A673 (cell line): Measurements from ENCODE around the gene C1orf94. TPM values are rescaled to one million over a fixed set of nuclear protein-coding genes. Genes with fewer than 3 reads are reported as not detected.
"Not testable (repeated sequence)": the region's sequence is repeated elsewhere in the genome, so short reads cannot be mapped to it uniquely, and the experiment has no call there.

Source experiments
- BruUV-seq: library from RNA; stranded (reverse); fragments of 400-500 nt; replicated peaks from 2 replicates; lab custom pipeline; 2021; lab: Mats Ljungman, UMichigan
- CTCF ChIA-PET: fragments of 300-600 bp; sonication (Branson Sonifier 250); formaldehyde crosslinking; loops from one replicate; lab custom pipeline; 2022; ENCODE audit warnings: antibody characterized with exemption; lab: Charles Lee
- POLR2A ChIA-PET: fragments of 300-600 bp; sonication (Branson Sonifier 250); formaldehyde crosslinking; loops from one replicate; lab custom pipeline; 2022; ENCODE audit warnings: antibody characterized with exemption; ENCODE audit not compliant: low non-redundant PET; lab: Charles Lee
- DNase-seq: peaks from one replicate; pipeline ENCODE4 v3.0.0-alpha.2; 2015; ENCODE audit warnings: low spot score
- H3K27ac ChIP-seq: fragments of 200-600 bp; sonication (generic); 2 replicates; pipeline ENCODE4 v1.5.1; 2016; ENCODE audit warnings: mixed run types, low read depth, mild to moderate bottlenecking, mixed read lengths, antibody characterized with exemption, low read length; ENCODE audit not compliant: poor library complexity, severe bottlenecking
- H3K27me3 ChIP-seq: fragments of 200-600 bp; sonication (generic); replicated peaks from 2 replicates; pipeline ENCODE4 v1.6.1; 2017; ENCODE audit warnings: mixed run types, low read depth, mild to moderate bottlenecking, mixed read lengths, antibody characterized with exemption, low read length; ENCODE audit not compliant: insufficient read depth, poor library complexity
- H3K36me3 ChIP-seq: fragments of 200-600 bp; sonication (generic); 2 replicates; pipeline ENCODE4 v1.6.1; 2016; ENCODE audit warnings: mixed run types, mild to moderate bottlenecking, mixed read lengths, antibody characterized with exemption, low read length; ENCODE audit not compliant: insufficient read depth, poor library complexity, severe bottlenecking
- H3K4me1 ChIP-seq: fragments of 200-600 bp; sonication (generic); 2 replicates; pipeline ENCODE4 v1.6.1; 2017; ENCODE audit warnings: mixed run types, mild to moderate bottlenecking, mixed read lengths, antibody characterized with exemption, low read length; ENCODE audit not compliant: insufficient read depth, poor library complexity, severe bottlenecking
- H3K4me3 ChIP-seq: fragments of 200-600 bp; sonication (generic); 2 replicates; pipeline ENCODE4 v1.5.1; 2016; ENCODE audit warnings: low read depth, mixed run types, mild to moderate bottlenecking, mixed read lengths, low read length; ENCODE audit not compliant: poor library complexity, severe bottlenecking
- H3K9me3 ChIP-seq: fragments of 200-600 bp; sonication (generic); 2 replicates; pipeline ENCODE4 v1.6.1; 2016; ENCODE audit warnings: mixed run types, low read depth, mild to moderate bottlenecking, mixed read lengths, antibody characterized with exemption, low read length; ENCODE audit not compliant: poor library complexity, severe bottlenecking
- CTCF ChIP-seq: fragments of 300-800, 200-600 bp; sonication (generic); conservative IDR thresholded peaks from 2 replicates; pipeline ENCODE4 v1.5.1; 2017; ENCODE audit warnings: low read depth, mild to moderate bottlenecking, antibody characterized with exemption, low read length, moderate library complexity, mixed read lengths
- EZH2 ChIP-seq: fragments of 200-600 bp; sonication (generic); IDR thresholded peaks from 2 replicates; pipeline ENCODE4 v1.6.1; 2017; ENCODE audit warnings: borderline replicate concordance, low read depth, mild to moderate bottlenecking, mixed read lengths, antibody characterized with exemption, low read length; ENCODE audit not compliant: poor library complexity, severe bottlenecking
- intact Hi-C: fragments of 100-400 bp; cut with micrococcal nuclease; formaldehyde crosslinking; loops from one replicate; pipeline ENCODE4 v1.10.0; 2022; ENCODE audit not compliant: unreplicated experiment
- total RNA-seq: library from RNA; stranded (reverse); gene quantifications from 2 replicates; pipeline ENCODE4 v1.2.3, GENCODE V29; 2021

C1orf94 gene
- total RNA-seq, 1 experiment from 2014 or later: 0.34 TPM

- no peak for DNase-seq
- no TSS peak for BruUV-seq
- ChIA-PET CTCF (no interaction called here), POLR2A (no interaction called here)
- H3K27me3 ChIP-seq: peaks cover 19% of the 10 kb centered on the region
- no peak overlapping the region for H3K4me3 ChIP-seq
- H3K36me3 ChIP-seq: no peaks in the 10 kb centered on the region
- no peaks in the 10 kb centered on the region for H3K4me1 ChIP-seq
- no peak overlapping the region for H3K27ac ChIP-seq
- intact Hi-C loops: no loop called here
- TF ChIP-seq EZH2 (no peak), CTCF (no peak)
- no peaks in the 10 kb centered on the region for H3K9me3 ChIP-seq
Observed at GRCh38 chr1:34175744-34176143, 963 bp upstream of the C1orf94 start.

GRCh38 chr1:34178072-34178471 is 1.4 kb downstream of the C1orf94 start:
- CTCF ChIA-PET: no interaction called here
- Histone ChIP-seq H3K36me3 (no peaks in the 10 kb centered on the region), H3K27ac (no peak overlapping the region), H3K4me1 (no peaks in the 10 kb centered on the region), H3K4me3 (no peak overlapping the region), H3K27me3 (peaks cover 19% of the 10 kb centered on the region), H3K9me3 (no peaks in the 10 kb centered on the region)
- DNase-seq: no peak
- intact Hi-C loops: no loop called here
- no peak for TF ChIP-seq EZH2
- TF ChIP-seq CTCF: no peak
- BruUV-seq: no TSS peak
- POLR2A ChIA-PET: no interaction called here

GRCh38 chr1:34183381-34183780 is 6.7 kb downstream of the C1orf94 start:
- POLR2A ChIA-PET, intact Hi-C loops, H3K4me3 ChIP-seq, H3K27ac ChIP-seq, BruUV-seq, DNase-seq, CTCF ChIA-PET, H3K9me3 ChIP-seq, H3K4me1 ChIP-seq, H3K36me3 ChIP-seq, H3K27me3 ChIP-seq: not testable (repeated sequence)

GRCh38 chr1:34186741-34187494 is 10.2 kb downstream of the C1orf94 start:
- no peak overlapping the region for H3K27ac ChIP-seq
- H3K36me3 ChIP-seq: no peaks in the 10 kb centered on the region
- CTCF ChIA-PET: no interaction called here
- no peaks in the 10 kb centered on the region for H3K27me3 ChIP-seq
- H3K4me3 ChIP-seq: no peak overlapping the region
- no peak for TF ChIP-seq CTCF
- TF ChIP-seq EZH2: no peak
- H3K9me3 ChIP-seq: no peaks in the 10 kb centered on the region
- POLR2A ChIA-PET: no interaction called here
- DNase-seq: no peak
- H3K4me1 ChIP-seq: no peaks in the 10 kb centered on the region
- intact Hi-C loops: no loop called here
- no TSS peak for BruUV-seq
